Measurements from ENCODE around the gene ATG9B. TPM values are rescaled to one million over a fixed set of nuclear protein-coding genes. Genes with fewer than 3 reads are reported as not detected.

ATG9B gene
- total RNA-seq, 1 experiment from 2014 or later = 0.25 TPM

DNA sequence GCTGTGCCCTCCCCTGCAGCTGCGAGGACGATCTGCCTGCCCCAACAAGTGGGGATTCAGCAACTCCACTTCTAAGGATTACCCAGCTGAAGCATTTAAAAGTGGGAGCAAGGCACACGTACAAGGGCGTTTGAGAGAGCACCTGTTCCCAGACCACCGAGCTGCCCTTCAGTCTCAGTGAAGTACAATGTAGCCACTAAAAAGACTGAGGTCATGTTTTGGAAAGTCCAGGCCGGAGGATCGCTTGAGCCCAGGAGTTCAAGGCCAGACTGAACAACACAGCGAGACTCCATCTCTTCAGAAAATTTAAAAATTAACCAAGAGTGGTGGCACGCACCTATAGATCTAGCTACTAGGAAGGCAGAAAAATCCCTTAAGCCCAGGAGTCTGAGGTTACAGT, 18.7 kb downstream of the ATG9B start:
- DNase-seq (ENCODE audit: extremely low read depth, low read depth) = no peak

DNA sequence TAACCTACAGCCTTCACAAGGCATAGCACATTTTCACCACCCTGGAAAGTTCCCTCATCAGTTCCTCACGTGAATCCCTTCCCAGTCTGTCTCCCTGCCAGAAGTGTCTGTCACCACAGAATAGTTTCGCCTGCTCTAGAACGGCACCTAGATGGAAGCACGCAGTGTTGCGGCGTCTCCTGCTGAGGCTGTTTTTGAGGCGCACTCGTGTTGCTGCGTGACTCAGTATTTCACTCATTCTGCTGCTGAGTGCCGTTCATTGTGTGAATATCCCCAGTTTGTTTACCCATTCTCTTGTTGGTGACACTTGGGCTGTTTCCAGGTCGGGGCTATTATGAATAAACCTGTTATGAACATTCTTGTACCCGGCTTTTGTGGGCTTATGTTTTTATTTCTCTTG, 20.7 kb downstream of the ATG9B start:
- no peak for DNase-seq (ENCODE audit: extremely low read depth, low read depth)

- no peak for DNase-seq (ENCODE audit: extremely low read depth, low read depth)
Observed at GRCh38 chr7:151001546-151001945, 22.7 kb downstream of the ATG9B start.

DNA sequence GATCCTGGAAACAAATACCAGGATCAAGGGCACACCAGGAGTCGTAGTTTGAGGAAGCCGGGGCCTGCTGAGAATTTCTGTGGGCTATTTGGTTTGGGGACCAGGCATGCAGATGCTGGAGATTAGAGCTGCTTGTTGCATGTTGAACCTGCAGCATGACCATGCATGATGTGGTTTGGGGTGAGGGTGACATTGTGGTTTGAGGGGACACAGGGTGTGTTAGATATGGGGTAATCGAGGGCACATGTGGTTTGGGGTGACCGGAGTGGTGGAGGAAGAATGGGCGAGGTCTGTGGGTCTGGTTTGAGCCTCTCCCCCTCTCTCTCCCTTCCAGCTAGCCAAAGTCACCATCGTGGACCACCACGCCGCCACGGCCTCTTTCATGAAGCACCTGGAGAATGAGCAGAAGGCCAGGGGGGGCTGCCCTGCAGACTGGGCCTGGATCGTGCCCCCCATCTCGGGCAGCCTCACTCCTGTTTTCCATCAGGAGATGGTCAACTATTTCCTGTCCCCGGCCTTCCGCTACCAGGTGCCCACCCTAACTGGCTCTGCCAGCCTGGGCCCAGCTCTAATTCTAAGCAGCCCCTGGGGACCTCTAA, 23.3 kb downstream of the ATG9B start:
- no peak for DNase-seq (ENCODE audit: extremely low read depth, low read depth)

DNA sequence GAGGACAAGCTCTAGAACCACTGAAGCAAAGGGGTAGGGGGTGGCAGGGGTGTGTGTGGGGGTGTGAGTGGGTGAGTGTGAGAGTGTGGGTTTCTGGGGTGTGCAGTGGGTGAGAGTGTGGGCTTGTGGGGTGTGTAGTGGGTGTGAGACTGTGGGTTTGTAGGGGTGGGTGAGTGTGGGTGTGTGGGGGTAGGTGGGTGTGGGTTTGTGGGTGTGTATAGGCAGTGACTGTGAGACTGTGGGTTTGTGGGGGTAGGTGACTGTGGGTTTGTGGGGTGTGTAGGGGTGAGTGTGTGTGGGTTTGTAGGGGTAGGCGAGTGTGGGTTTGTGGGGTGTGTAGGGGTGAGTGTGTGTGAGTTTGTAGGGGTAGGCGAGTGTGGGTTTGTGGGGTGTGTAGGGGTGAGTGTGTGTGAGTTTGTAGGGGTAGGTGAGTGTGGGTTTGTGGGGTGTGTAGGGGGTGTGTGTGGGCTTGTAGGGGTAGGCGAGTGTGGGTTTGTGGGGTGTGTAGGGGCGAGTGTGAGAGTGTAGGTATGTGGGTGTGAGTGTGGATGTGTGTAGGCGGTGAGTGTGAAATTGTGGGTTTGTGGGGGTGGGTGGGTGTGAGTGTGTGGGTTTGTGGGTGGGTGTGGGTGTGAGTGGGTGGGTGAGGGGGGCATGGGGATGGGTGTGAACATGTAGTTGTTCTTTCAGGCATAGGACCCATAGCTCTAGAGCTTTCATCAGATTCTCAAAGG, 24.6 kb downstream of the ATG9B start:
- DNase-seq (ENCODE audit: extremely low read depth, low read depth) = no peak

DNA sequence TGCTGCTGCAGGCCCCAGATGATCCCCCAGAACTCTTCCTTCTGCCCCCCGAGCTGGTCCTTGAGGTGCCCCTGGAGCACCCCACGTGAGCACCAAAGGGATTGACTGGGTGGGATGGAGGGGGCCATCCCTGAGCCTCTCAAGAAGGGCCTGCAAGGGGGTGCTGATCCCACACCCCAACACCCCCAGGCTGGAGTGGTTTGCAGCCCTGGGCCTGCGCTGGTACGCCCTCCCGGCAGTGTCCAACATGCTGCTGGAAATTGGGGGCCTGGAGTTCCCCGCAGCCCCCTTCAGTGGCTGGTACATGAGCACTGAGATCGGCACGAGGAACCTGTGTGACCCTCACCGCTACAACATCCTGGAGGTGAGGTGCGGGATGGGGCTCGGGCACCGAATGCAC, 25.3 kb downstream of the ATG9B start:
- no peak for DNase-seq (ENCODE audit: extremely low read depth, low read depth)

DNA sequence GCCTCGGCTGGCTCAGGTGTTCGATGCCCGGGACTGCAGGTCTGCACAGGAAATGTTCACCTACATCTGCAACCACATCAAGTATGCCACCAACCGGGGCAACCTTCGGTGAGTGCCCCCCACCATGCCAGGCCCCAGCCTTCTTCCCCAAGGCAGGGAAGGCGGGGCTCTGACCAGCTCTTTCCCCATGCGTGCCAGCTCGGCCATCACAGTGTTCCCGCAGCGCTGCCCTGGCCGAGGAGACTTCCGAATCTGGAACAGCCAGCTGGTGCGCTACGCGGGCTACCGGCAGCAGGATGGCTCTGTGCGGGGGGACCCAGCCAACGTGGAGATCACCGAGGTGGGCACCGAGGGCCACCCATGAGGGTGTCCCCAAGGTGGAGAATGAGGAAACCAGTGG, 26.0 kb downstream of the ATG9B start:
- no peak for DNase-seq (ENCODE audit: extremely low read depth, low read depth)

- no peak for DNase-seq (ENCODE audit: extremely low read depth, low read depth)
Observed at GRCh38 chr7:150997817-150998216, 26.5 kb downstream of the ATG9B start.

DNA sequence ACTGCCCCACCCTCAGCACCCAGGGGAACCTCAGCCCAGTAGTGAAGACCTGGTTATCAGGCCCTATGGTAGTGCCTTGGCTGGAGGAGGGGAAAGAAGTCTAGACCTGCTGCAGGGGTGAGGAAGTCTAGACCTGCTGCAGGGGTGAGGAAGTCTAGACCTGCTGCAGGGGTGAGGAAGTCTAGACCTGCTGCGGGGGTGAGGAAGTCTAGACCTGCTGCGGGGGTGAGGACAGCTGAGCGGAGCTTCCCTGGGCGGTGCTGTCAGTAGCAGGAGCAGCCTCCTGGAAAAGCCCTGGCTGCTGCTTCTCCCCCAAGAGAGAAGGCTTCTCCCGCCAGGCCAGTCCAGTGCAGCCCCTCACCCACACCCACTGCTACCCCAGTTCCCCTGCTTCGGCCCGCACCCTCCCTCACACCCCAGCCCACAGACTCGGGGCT, 27.2 kb downstream of the ATG9B start:
- no peak for DNase-seq (ENCODE audit: extremely low read depth, low read depth)

DNA sequence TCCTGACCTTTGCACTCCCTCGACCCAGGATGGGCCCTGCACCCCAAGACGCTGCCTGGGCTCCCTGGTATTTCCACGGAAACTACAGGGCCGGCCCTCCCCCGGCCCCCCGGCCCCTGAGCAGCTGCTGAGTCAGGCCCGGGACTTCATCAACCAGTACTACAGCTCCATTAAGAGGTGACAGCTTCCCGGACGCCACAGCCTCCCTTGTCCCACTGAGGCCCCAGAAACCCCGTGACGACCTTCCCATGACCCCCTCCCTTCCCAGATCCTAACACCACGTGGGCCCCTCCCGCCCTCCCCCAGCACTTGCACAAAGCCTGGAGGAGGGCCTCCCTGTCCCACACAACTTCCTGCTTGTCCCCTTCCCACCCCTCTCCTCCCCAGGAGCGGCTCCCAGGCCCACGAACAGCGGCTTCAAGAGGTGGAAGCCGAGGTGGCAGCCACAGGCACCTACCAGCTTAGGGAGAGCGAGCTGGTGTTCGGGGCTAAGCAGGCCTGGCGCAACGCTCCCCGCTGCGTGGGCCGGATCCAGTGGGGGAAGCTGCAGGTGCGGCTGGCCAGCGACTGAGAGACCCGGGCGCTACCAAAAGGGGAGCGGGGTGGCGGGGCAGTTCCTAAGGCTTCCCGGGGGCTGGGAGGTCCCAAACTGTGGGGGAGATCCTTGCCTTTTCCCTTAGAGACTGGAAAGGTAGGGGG, 27.8 kb downstream of the ATG9B start:
- DNase-seq (ENCODE audit: extremely low read depth, low read depth) = no peak

- DNase-seq (ENCODE audit: extremely low read depth, low read depth) = no peak
Observed at GRCh38 chr7:150994838-150995510, 29.3 kb downstream of the ATG9B start.

DNA sequence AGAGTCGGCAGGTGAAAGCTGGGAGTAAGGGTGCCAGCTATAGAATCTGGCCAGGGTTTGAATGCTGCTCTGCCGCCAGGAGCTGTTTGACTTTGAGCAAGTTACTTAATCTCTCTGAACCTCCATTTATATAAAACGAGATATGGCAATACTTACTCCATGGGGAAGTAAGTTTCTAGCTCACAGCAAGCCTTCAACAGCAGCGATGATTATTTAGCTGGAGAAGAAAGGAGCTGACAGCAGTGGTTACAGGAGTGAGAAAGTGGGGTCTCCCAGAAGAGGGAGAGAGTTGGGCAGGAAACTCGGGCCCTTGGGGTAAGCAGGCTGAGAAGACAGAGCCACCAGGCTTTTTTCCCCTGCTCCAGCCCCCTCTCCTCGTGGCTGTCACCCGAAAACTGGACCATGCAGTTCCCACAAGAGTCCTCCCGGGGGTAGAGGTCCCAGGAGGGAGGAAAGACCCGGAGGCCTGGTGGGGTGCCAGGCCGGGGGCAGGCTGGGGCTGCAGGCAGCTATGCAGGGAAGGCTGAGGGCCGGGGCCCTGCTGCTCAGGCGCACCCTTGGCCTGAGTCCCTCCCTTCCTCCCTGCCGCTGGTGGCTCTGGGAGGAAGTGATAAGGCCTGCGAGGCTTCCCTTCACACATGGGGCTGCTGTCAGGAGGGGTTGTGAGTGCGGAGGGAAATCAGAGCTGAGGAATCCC, 30.0 kb downstream of the ATG9B start:
- no peak for DNase-seq (ENCODE audit: extremely low read depth, low read depth)

DNA sequence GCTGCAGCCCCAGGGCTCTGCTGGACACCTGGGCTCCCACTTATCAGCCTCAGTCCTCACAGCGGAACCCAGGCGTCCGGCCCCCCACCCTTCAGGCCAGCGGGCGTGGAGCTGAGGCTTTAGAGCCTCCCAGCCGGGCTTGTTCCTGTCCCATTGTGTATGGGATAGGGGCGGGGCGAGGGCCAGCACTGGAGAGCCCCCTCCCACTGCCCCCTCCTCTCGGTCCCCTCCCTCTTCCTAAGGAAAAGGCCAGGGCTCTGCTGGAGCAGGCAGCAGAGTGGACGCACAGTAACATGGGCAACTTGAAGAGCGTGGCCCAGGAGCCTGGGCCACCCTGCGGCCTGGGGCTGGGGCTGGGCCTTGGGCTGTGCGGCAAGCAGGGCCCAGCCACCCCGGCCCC, 30.8 kb downstream of the ATG9B start:
- no peak for DNase-seq (ENCODE audit: extremely low read depth, low read depth)

GRCh38 chr7:150992833-150993302, 31.4 kb downstream of the ATG9B start:
- no peak for DNase-seq (ENCODE audit: extremely low read depth, low read depth)

GRCh38 chr7:150992051-150992640, 32.1 kb downstream of the ATG9B start:
- DNase-seq (ENCODE audit: extremely low read depth, low read depth) = no peak

GRCh38 chr7:150990416-150991186, 33.7 kb downstream of the ATG9B start, which contains the start of gene NOS3:
TSS of gene NOS3 (plus strand) at chr7:150991017. CDS start at chr7:150993804, 2,787 bp downstream.
- no peak for DNase-seq (ENCODE audit: extremely low read depth, low read depth)

- DNase-seq (ENCODE audit: extremely low read depth, low read depth) = no peak
Observed at GRCh38 chr7:150989456-150989855, 34.8 kb downstream of the ATG9B start.

DNA sequence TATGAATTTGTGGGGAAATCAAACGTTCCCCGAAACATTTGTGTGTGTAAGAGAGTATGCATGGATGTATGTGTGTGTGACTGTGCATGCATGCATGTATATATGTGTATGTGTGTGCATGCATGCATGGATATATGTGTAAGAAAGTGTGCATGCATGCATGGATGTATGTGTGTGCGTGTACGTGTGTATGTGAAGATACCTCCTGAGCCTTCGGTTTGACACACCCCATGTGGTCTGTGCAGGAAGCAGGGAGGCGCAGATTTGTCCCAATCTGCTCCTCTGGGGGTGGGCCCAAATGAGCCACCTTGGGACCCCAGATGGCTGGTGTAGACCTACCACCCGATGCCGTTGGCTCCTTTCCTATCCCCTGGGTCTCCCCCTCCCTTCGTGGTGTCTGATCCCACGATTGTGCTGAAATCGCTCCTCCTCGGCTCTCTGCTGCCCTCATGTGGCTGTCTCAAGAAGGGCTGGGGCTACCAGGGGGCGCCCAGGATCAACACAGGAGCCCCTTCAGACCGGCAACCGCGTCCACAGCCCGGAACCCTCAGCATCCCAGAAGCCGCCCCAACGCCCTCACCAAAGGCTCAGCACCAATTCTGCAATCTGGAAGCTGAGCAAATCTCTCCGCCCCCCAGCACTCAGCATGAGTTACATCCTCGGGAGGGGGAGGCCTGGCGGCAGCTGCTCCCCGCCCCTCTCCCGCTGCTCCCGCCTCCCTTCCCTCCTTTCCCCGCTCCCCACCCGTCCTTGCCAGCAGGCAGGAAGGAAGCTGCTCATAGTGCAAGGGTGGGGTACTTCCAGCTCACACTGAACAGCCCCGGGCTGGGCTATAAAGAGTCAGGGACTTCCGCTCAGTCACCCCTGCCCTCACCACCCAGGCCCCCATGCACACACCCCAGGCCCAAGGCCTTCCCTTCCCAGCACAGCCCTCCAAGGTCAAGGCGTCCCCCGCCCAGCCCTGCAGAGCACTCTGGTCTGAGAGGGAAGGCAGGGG, 35.8 kb downstream of the ATG9B start:
- no peak for DNase-seq (ENCODE audit: extremely low read depth, low read depth)

All from NCI-H460 (cell line).